Bronchial epithelial cell (primary cell): Measurements from ENCODE around the gene C17orf50. TPM values are rescaled to one million over a fixed set of nuclear protein-coding genes. Genes with fewer than 3 reads are reported as not detected.

Experiments used
- DNase-seq: peaks from one replicate; pipeline ENCODE4 v3.0.0-alpha.2; 2010; ENCODE audit warnings: low read depth
- FAIRE-seq: peaks from 2 replicates; lab custom pipeline; 2011; peaks lifted over from hg19 to GRCh38; lab: Jason Lieb, UNC
- H3K27me3 ChIP-seq: 2 replicates; pipeline ENCODE4 v1.5.1; 2011; ENCODE audit warnings: low read length; ENCODE audit not compliant: control insufficient read depth, insufficient read depth
- H3K36me3 ChIP-seq: 2 replicates; pipeline ENCODE4 v1.5.1; 2011; ENCODE audit warnings: low read length; ENCODE audit not compliant: control insufficient read depth, insufficient read depth
- H3K4me3 ChIP-seq: 2 replicates; pipeline ENCODE4 v1.5.1; 2011; ENCODE audit warnings: mild to moderate bottlenecking, low read depth, low read length, control low read depth
- total RNA-seq: library from RNA; depleted of rRNA; stranded (reverse); fragments of >200 nt; gene quantifications from 2 replicates; pipeline ENCODE4 v1.2.1, GENCODE V29; 2014
- TF ChIP-seq, protein P1 (sequence below): IDR thresholded peaks from 2 replicates; pipeline ENCODE4 v1.5.1; 2011; ENCODE audit warnings: mild to moderate bottlenecking, moderate library complexity, low read length, control low read depth, inconsistent platforms; ENCODE audit not compliant: insufficient read depth, severe bottlenecking

C17orf50 gene
- total RNA-seq, 1 donor from 2014 or later, result not detected

DNA sequence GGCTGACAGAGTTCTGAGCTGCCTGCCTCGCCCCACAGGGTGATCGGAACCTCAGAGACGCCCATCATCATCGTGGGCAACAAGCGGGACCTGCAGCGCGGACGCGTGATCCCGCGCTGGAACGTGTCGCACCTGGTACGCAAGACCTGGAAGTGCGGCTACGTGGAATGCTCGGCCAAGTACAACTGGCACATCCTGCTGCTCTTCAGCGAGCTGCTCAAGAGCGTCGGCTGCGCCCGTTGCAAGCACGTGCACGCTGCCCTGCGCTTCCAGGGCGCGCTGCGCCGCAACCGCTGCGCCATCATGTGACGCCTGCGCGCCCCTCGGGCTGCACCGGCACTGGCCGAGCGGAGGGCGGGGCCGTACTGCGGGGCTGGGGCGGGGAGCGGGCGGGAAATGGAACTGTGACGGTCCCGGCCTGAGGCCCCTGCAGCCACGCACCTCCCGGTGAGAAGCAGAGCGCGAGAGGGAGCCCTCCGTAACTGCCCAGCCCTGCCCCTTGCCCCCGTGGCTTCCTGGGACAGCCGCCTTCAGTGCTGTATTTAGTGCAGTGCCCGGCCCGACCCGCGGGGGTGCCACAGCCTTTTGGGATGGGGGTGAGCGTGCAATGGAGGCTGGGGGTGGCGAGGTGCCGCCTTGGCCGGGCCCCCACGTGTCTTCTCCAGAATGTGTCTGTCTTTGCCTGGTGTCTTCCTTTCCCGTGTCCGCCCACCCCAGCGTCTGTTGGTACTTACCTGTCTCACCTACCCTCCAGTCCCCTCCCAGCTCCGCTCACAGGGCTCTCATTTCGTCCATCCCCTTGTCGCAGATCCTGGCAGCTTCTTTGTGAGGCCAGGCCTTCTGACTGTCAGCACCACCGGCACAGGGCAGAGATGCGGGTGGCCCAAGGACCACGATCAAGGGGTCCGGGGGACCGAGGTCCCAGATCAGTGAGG lies 19.4 kb upstream of the C17orf50 start:
- TF ChIP-seq, protein P1, sequence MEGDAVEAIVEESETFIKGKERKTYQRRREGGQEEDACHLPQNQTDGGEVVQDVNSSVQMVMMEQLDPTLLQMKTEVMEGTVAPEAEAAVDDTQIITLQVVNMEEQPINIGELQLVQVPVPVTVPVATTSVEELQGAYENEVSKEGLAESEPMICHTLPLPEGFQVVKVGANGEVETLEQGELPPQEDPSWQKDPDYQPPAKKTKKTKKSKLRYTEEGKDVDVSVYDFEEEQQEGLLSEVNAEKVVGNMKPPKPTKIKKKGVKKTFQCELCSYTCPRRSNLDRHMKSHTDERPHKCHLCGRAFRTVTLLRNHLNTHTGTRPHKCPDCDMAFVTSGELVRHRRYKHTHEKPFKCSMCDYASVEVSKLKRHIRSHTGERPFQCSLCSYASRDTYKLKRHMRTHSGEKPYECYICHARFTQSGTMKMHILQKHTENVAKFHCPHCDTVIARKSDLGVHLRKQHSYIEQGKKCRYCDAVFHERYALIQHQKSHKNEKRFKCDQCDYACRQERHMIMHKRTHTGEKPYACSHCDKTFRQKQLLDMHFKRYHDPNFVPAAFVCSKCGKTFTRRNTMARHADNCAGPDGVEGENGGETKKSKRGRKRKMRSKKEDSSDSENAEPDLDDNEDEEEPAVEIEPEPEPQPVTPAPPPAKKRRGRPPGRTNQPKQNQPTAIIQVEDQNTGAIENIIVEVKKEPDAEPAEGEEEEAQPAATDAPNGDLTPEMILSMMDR, result no peak
- DNase-seq, result no peak
- Histone ChIP-seq H3K27me3 (peaks cover 24% of the 10 kb centered on the region), H3K36me3 (no peaks in the 10 kb centered on the region), H3K4me3 (no peak overlapping the region)
- FAIRE-seq, result no peak

- Histone ChIP-seq H3K27me3 (peaks cover 24% of the 10 kb centered on the region), H3K36me3 (no peaks in the 10 kb centered on the region), H3K4me3 (no peak overlapping the region)
- FAIRE-seq, result no peak
- no peak for DNase-seq
- TF ChIP-seq, protein P1, result no peak
Measured at GRCh38 chr17:35742496-35742895, 18.2 kb upstream of the C17orf50 start.

- H3K27me3 ChIP-seq, result peaks cover 24% of the 10 kb centered on the region
- FAIRE-seq (no peak), DNase-seq (no peak)
Measured at GRCh38 chr17:35742896-35743477, 17.7 kb upstream of the C17orf50 start.

DNA sequence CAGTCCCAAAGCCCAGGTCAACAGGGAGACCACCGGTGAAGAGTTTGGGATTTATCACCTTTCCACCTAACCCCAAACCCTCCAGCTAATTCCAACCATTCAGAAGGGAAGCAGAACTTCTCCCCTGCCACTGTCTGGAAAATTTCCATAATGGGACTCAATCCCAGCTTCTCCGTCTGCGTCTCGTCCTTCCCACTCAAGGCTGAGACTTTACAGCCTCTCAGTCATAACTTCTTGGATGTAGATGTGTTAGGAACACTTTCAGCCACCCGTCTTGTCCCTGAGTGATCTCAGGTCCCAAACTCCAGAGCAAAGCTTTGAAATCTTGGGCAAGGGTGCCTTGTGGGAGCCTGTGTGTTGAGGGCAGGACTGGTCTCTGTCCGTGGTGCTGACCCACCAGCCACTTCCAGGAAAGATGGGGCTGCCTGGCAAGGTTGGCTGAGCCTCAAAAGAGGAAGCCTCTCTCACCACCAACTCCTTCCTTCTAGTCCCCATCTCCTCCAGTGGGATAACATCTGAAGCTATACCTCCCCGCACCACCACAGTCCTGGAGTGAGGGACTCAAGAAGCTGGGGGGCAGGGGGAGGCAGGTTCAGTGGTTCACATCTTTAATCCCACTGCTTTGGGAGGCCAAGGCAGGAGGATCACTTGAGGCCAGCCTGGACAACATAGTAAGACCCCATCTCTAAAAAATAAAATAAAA lies 16.9 kb upstream of the C17orf50 start:
- no peak overlapping the region for H3K4me3 ChIP-seq
- FAIRE-seq, result no peak
- no peaks in the 10 kb centered on the region for H3K36me3 ChIP-seq
- peaks cover 24% of the 10 kb centered on the region for H3K27me3 ChIP-seq
- TF ChIP-seq, protein P1, result no peak
- DNase-seq, result peak; percentile 26

More at GRCh38 chr17:35742896-35743477, 17.7 kb upstream of the C17orf50 start:
- TF ChIP-seq, protein P1, result no peak
- H3K4me3 ChIP-seq, result no peak overlapping the region
- no peaks in the 10 kb centered on the region for H3K36me3 ChIP-seq

DNA sequence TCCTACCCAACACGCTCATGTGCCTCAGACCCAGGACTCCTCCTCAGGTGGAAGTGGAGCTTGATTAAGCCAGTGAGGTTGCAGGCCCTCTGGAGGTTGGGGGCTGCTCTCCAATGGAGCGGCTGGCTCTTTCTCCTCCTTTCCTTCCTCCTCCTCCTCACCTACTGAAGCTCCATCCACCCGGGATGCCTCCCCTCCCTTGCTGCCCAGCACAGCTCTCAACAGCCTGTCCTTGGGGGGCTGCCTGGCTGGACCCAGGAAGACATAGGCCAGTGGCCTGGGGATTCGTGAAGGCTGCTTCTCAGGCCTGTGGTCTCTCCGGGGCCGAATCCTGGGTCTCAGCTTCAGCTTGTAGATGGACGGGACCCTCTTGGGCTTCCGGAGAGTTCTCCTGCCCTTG lies 15.9 kb upstream of the C17orf50 start:
- FAIRE-seq (no peak), DNase-seq (no peak)
- Histone ChIP-seq H3K4me3 (no peak overlapping the region), H3K36me3 (no peaks in the 10 kb centered on the region), H3K27me3 (peaks cover 20% of the 10 kb centered on the region)
- TF ChIP-seq, protein P1, result no peak
